GDM1 (cell line): ENCODE measurements around the gene SERTAD1.

Experiments
- DNase-seq: peaks from one replicate; lab custom pipeline; 2025; lab: John Stamatoyannopoulos, UW

SERTAD1 gene

DNA sequence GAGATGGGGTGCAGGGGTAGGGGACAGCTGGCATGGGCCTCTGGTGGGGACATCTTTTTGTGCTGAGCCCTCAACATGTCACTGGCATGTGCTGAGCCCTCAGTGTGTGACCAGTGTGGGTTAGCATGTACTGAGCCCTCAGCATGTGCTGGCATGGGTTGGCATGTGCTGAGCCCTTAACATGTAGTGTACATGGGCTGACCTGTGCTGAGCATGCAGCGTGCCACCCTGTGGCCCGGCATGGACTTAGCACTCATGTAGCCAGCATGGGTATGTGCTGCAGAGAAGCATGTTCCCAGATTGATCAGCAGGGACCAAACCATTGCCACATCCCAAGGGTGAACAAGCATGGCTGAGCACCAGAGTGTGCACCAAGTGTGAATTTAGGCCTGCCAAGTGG, 47.3 kb downstream of the SERTAD1 start:
- no peak for DNase-seq

DNA sequence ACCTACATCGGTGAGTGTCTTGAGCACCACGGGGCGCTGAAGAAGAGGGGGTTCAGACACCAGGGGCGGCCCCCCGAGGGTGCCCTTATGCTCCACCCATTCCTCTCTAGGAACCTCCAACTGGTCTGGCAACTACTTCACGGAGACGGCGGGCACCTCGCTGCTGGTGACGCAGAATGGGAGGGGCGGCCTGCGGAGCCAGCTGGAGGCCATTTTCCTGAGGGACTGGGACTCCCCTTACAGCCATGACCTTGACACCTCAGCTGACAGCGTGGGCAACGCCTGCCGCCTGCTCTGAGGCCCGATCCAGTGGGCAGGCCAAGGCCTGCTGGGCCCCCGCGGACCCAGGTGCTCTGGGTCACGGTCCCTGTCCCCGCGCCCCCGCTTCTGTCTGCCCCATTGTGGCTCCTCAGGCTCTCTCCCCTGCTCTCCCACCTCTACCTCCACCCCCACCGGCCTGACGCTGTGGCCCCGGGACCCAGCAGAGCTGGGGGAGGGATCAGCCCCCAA, 47.9 kb downstream of the SERTAD1 start:
- DNase-seq, result no peak

DNA sequence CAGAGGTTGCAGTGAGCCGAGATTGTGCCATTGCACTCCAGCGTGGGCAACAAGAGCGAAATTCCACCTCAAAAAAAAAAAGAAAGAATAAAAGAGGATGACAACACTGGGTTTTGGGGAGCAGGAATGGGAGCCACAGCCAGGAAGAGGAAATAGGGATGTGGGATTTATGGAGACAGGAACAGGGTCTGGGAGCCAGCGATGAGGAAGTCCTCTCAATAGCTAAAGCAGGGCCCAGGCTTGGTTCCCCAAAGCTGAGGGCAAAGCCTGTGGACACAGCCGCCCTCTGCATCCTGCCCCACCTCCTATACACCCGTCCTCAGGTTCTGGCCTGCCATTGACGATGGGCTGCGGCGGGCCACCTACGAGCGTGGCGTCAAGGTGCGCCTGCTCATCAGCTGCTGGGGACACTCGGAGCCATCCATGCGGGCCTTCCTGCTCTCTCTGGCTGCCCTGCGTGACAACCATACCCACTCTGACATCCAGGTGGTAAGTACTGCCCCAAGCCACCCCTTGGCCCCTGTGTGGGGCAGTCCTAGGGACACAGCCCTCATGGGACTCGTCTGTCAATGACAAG, 49.4 kb downstream of the SERTAD1 start:
- no peak for DNase-seq

DNA sequence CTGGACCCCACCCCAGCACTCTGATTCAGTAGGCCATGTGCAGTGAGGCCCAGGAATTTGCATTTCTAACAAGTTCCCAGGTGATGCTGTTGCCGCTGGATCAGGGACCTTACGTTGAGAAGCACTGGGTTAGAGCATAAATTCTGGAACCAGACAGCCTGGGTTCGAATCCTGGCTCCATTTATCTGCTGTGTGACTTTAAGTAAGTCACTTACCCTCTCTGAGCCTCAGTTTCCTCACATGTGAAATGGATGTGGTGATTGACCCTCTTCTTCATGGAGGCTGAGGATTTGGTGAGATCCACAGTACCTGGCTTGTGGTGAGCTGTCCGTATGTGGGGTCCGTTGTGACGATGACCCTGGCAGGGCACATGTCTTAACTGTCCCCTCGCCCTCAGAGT, 51.7 kb downstream of the SERTAD1 start:
- no peak for DNase-seq

DNA sequence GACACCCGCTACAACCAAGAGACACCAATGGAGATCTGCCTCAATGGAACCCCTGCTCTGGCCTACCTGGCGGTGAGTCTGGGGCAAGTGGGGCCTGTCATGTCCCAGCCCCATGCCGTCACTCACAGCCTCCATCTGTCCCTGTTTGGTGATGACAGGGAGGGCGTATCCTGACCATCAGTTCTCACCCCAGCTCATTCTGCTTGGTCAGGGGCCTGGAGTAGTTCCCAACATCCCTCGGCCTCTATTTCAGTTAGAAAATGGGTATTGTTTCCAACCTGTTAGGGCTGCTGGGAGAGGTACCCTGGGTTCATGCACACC, 54.0 kb downstream of the SERTAD1 start:
- no peak for DNase-seq
